ENCODE data around the gene SKIC8.

The SKIC8 gene

GRCh38 chr15:78243058-78243457 lies 56.4 kb downstream of the SKIC8 start:
- no peaks in the 10 kb centered on the region for H3K9me2 ChIP-seq (replicated peaks; ENCODE audit: insufficient read depth, low read length)
- no peaks in the 10 kb centered on the region for H4K20me1 ChIP-seq (ENCODE audit: insufficient read depth, low read length)
- no peak overlapping the region for H3K4me2 ChIP-seq (ENCODE audit: low read depth, low read length)
- peaks cover 12% of the 10 kb centered on the region for H3K27me3 ChIP-seq (replicated peaks; ENCODE audit: insufficient read depth, low read length)
- no peaks in the 10 kb centered on the region for H3K79me2 ChIP-seq (ENCODE audit: low read length)
- H3F3A ChIP-seq (ENCODE audit: insufficient read depth, low read length), result no peaks in the 10 kb centered on the region
- H3K27ac ChIP-seq (ENCODE audit: low read length), result no peak overlapping the region
- DNase-seq, result no peak
- no peaks in the 10 kb centered on the region for H3K9me3 ChIP-seq (replicated peaks; ENCODE audit: insufficient read depth, low read length)
- no peak overlapping the region for H3K9ac ChIP-seq (ENCODE audit: low read length)
- H3K4me1 ChIP-seq (ENCODE audit: low read length), result no peaks in the 10 kb centered on the region
- TF ChIP-seq EZH2 (optimal IDR thresholded peaks at IDR 0.05; ENCODE audit: low read depth, low read length) (no peak), CTCF (IDR thresholded peaks at IDR 0.05; ENCODE audit: low read length) (no peak), EZH2phosphoT487 (IDR thresholded peaks at IDR 0.05; ENCODE audit: low read length) (no peak)
- H3K4me3 ChIP-seq (ENCODE audit: low read length), result no peak overlapping the region
- no peak overlapping the region for H2AFZ ChIP-seq (ENCODE audit: low read length)
- no peaks in the 10 kb centered on the region for H3K36me3 ChIP-seq (replicated peaks; ENCODE audit: insufficient read depth, low read length)

- no peak for DNase-seq
- Histone ChIP-seq H4K20me1 (ENCODE audit: insufficient read depth, low read length) (no peaks in the 10 kb centered on the region), H3K79me2 (ENCODE audit: low read length) (no peaks in the 10 kb centered on the region), H3K9ac (ENCODE audit: low read length) (no peak overlapping the region), H3K9me2 (replicated peaks; ENCODE audit: insufficient read depth, low read length) (no peaks in the 10 kb centered on the region), H3F3A (ENCODE audit: insufficient read depth, low read length) (no peaks in the 10 kb centered on the region), H3K36me3 (replicated peaks; ENCODE audit: insufficient read depth, low read length) (no peaks in the 10 kb centered on the region), H3K4me3 (ENCODE audit: low read length) (no peak overlapping the region), H3K4me1 (ENCODE audit: low read length) (no peaks in the 10 kb centered on the region), H2AFZ (ENCODE audit: low read length) (no peak overlapping the region), H3K9me3 (replicated peaks; ENCODE audit: insufficient read depth, low read length) (no peaks in the 10 kb centered on the region), H3K27ac (ENCODE audit: low read length) (no peak overlapping the region), H3K4me2 (ENCODE audit: low read depth, low read length) (no peak overlapping the region), H3K27me3 (replicated peaks; ENCODE audit: insufficient read depth, low read length) (peaks cover 19% of the 10 kb centered on the region)
- peak; percentile 47 for TF ChIP-seq CTCF (IDR thresholded peaks at IDR 0.05; ENCODE audit: low read length)
- no peak for TF ChIP-seq EZH2 (optimal IDR thresholded peaks at IDR 0.05; ENCODE audit: low read depth, low read length)
Measured at GRCh38 chr15:78242128-78242527, 57.3 kb downstream of the SKIC8 start.

GRCh38 chr15:78241017-78241416 lies 58.4 kb downstream of the SKIC8 start:
- no peak overlapping the region; the same call in 1 of the 2 replicates for H3K4me2 ChIP-seq (ENCODE audit: low read depth, low read length)
- no peaks in the 10 kb centered on the region for H3K9me3 ChIP-seq (replicated peaks; ENCODE audit: insufficient read depth, low read length)
- no peaks in the 10 kb centered on the region for H4K20me1 ChIP-seq (ENCODE audit: insufficient read depth, low read length)
- H3F3A ChIP-seq (ENCODE audit: insufficient read depth, low read length), result no peaks in the 10 kb centered on the region
- no peaks in the 10 kb centered on the region for H3K4me1 ChIP-seq (ENCODE audit: low read length)
- H2AFZ ChIP-seq (ENCODE audit: low read length), result peak overlapping the region; percentile 61; the same call in 1 of the 2 replicates
- H3K27ac ChIP-seq (ENCODE audit: low read length), result no peak overlapping the region
- H3K36me3 ChIP-seq (replicated peaks; ENCODE audit: insufficient read depth, low read length), result no peaks in the 10 kb centered on the region
- peak; percentile 71 for DNase-seq
- H3K27me3 ChIP-seq (replicated peaks; ENCODE audit: insufficient read depth, low read length), result peaks cover 30% of the 10 kb centered on the region
- TF ChIP-seq EZH2 (optimal IDR thresholded peaks at IDR 0.05; ENCODE audit: low read depth, low read length), result no peak
- TF ChIP-seq CTCF (IDR thresholded peaks at IDR 0.05; ENCODE audit: low read length), result peak; percentile 82
- H3K9ac ChIP-seq (ENCODE audit: low read length), result no peak overlapping the region
- H3K79me2 ChIP-seq (ENCODE audit: low read length), result no peaks in the 10 kb centered on the region
- no peak overlapping the region for H3K4me3 ChIP-seq (ENCODE audit: low read length)
- H3K9me2 ChIP-seq (replicated peaks; ENCODE audit: insufficient read depth, low read length), result no peaks in the 10 kb centered on the region

Data from MM.1S (cell line).